ENCODE results near the gene ADM5.

Gene ADM5

GRCh38 chr19:49686503-49687088, 2.8 kb upstream of the ADM5 start:
- Histone ChIP-seq H3K9me3 (no peaks in the 10 kb centered on the region), H3K4me1 (peaks cover 3% of the 10 kb centered on the region; the same call in 1 of the 2 replicates), H3K27me3 (peaks cover 11% of the 10 kb centered on the region; the same call in 1 of the 2 replicates), H3K36me3 (peaks cover 49% of the 10 kb centered on the region), H3K4me3 (ENCODE audit: low read depth, low read length) (no peak overlapping the region)
- DNase-seq, result no peak
- TF ChIP-seq, protein P1, sequence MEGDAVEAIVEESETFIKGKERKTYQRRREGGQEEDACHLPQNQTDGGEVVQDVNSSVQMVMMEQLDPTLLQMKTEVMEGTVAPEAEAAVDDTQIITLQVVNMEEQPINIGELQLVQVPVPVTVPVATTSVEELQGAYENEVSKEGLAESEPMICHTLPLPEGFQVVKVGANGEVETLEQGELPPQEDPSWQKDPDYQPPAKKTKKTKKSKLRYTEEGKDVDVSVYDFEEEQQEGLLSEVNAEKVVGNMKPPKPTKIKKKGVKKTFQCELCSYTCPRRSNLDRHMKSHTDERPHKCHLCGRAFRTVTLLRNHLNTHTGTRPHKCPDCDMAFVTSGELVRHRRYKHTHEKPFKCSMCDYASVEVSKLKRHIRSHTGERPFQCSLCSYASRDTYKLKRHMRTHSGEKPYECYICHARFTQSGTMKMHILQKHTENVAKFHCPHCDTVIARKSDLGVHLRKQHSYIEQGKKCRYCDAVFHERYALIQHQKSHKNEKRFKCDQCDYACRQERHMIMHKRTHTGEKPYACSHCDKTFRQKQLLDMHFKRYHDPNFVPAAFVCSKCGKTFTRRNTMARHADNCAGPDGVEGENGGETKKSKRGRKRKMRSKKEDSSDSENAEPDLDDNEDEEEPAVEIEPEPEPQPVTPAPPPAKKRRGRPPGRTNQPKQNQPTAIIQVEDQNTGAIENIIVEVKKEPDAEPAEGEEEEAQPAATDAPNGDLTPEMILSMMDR (IDR thresholded peaks at IDR 0.05; ENCODE audit: low read depth, low read length), result no peak

- no peak for DNase-seq
- Histone ChIP-seq H3K4me3 (ENCODE audit: low read depth, low read length) (no peak overlapping the region), H3K4me1 (peaks cover 5% of the 10 kb centered on the region; the same call in 1 of the 2 replicates), H3K36me3 (peaks cover 43% of the 10 kb centered on the region), H3K9me3 (no peaks in the 10 kb centered on the region), H3K27me3 (peaks cover 11% of the 10 kb centered on the region; the same call in 1 of the 2 replicates)
- TF ChIP-seq, protein P1 (IDR thresholded peaks at IDR 0.05; ENCODE audit: low read depth, low read length), result no peak
These were observed 2.2 kb upstream of the ADM5 start for GRCh38 chr19:49687150-49687549.

DNA sequence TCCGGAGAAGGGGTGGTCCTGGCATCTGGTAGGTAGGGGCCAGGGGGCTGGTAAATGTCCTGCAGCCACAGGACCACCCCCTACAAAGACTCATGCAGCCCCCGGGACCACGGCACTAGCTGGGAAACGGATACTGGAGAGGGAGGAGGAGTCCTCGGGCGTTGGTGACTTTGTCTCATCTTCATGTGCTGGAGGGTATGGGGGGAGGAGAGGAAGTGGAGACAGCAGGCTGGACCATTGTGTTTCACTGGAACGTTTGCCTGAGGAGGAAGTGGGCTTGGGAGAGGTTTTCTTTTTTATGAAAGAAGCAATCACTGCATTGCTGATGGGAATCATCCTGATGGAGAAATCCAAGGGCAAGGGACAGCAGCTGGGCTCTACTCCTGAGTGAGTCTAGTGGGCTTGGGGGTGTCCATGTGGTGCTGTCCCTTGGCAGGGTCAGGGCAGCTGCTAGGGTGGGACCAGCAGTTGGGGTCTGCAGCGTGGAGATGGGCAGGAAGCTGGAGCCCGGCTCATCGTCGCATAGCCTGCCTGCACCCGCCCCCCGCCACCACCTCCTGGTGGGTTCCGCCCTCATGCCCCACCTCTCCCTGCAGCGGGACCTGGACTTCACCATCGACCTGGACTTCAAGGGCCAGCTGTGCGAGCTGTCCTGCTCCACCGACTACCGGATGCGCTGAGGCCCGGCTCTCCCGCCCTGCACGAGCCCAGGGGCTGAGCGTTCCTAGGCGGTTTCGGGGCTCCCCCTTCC, 1.7 kb upstream of the ADM5 start:
- DNase-seq, result no peak
- Histone ChIP-seq H3K4me3 (ENCODE audit: low read depth, low read length) (no peak overlapping the region), H3K27me3 (peaks cover 11% of the 10 kb centered on the region; the same call in 1 of the 2 replicates), H3K4me1 (peaks cover 5% of the 10 kb centered on the region; the same call in 1 of the 2 replicates), H3K9me3 (no peaks in the 10 kb centered on the region), H3K36me3 (peaks cover 37% of the 10 kb centered on the region)
- TF ChIP-seq, protein P1 (IDR thresholded peaks at IDR 0.05; ENCODE audit: low read depth, low read length), result no peak

DNA sequence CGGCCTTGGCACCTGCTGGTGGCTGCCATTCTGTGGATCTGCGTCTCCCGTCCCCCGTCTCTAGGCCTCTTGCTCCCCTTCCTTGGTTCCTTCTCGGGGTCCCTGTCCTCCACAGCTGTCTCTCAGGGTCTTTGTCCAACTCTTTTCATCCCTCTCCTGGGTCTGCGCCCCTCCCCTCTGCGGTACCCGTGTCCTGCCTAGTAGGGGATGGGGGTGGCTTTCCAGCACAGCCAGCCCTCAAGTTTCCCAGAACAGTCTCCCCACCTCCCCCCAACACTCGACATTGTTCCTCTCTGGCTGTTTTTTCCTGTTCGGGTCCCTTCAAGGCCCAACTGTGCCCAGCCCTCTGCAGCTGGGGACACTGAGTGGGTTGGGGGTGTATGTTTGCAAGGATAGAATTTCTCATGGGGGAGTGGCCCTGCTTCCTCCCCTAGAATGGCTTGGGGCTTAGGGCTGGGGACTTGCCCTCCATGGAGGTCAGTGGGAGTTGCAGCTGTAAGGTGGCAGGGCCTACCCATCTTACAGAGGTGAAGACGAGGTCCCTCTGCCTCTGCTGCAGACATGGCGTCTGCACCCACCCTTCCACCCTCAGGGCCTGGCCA, 762 bp upstream of the ADM5 start:
- Histone ChIP-seq H3K27me3 (peaks cover 11% of the 10 kb centered on the region; the same call in 1 of the 2 replicates), H3K4me3 (ENCODE audit: low read depth, low read length) (no peak overlapping the region), H3K36me3 (peaks cover 30% of the 10 kb centered on the region), H3K9me3 (no peaks in the 10 kb centered on the region), H3K4me1 (peaks cover 5% of the 10 kb centered on the region; the same call in 1 of the 2 replicates)
- TF ChIP-seq, protein P1 (IDR thresholded peaks at IDR 0.05; ENCODE audit: low read depth, low read length), result no peak
- no peak for DNase-seq

GRCh38 chr19:49690079-49690655, 773 bp downstream of the ADM5 start:
- TF ChIP-seq, protein P1 (IDR thresholded peaks at IDR 0.05; ENCODE audit: low read depth, low read length), result no peak
- Histone ChIP-seq H3K9me3 (no peaks in the 10 kb centered on the region), H3K4me1 (peaks cover 5% of the 10 kb centered on the region; the same call in 1 of the 2 replicates), H3K36me3 (peaks cover 15% of the 10 kb centered on the region), H3K27me3 (peaks cover 11% of the 10 kb centered on the region; the same call in 1 of the 2 replicates), H3K4me3 (ENCODE audit: low read depth, low read length) (peak overlapping the region; percentile 66)
- DNase-seq, result no peak

Measured in BE2C (cell line).